Right forelimb (tissue), 1 donor: ENCODE data around the gene VTCN1.

Experiments
- DNase-seq: peaks from one replicate; pipeline ENCODE4 v3.0.0-alpha.2; 2018

VTCN1 gene

DNA sequence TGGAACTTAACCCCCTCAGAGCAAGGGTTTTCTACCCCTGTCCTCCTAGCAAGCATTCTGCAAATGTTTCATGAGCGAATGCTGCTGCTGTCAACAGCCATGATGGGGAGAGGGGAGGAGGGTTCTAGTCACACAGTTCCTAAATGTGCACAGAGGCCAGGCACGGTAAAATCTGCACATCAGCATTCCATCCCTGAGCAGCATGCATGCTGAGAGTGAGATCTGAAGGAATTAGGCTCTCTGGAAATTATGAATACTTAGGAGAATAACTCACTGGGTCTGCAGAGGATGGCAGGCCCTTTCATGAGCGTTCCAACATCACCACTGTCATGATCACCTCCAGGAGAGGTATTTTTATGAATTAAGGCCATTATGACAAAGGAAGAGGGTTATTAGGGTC is 2.1 kb downstream of the VTCN1 start:
- DNase-seq: no peak

DNA sequence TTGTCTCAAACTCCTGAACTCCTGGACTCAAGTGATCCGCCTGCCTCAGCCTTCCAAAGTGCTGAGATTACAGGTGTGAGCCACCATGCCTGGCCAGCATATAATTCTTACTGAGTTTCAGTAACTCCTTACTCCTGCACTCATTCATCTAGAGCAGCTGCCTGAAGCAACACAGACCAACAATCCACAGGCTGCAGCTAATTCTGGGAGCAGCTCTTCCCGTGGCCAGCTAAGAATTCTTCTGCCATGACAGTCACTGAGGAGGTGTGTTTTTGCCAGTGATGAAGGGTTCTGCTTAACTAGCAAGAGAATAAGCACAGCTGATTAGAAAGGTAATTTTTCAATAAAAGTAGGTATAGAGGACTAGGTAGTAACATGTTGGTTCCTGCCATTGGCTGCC is 5.4 kb downstream of the VTCN1 start:
- no peak for DNase-seq

DNA sequence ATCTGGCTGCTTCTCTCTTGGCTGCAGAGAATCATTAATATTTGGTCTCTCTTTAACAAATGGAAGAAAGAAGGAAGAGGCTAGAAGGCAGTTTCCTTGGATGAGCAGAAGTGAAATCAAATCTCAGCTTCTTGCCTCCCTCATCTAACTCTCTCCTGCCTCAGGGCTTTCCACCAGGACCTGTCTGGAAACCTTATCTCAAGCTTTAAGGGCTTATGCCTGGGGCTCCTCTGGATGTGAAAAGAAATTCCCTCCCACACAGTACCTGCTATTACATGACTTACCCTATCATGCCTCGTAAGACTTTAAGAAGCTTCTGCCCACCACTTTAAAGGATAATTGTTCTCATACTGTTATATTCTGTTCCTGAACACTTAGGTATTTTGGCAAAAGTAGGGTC is 8.9 kb downstream of the VTCN1 start:
- DNase-seq: no peak

DNA sequence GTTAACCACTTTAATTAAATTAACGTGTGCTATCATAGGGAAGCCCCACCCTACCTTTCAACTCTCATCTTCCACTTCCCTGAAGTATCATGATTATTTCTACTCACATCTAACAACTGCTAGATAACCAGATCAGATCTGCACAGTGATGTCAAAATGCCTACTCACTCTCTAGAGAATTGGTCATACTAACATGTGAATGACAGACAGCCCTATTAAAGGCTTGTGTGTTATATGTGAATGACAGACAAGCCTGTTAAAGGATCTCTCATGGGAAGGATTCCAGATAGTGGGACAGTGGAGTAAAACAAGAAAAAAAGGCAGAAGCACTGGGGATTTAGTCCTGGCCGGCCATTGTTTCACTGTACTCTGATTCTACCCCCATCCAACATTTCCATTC is 12.6 kb downstream of the VTCN1 start:
- DNase-seq: no peak

DNA sequence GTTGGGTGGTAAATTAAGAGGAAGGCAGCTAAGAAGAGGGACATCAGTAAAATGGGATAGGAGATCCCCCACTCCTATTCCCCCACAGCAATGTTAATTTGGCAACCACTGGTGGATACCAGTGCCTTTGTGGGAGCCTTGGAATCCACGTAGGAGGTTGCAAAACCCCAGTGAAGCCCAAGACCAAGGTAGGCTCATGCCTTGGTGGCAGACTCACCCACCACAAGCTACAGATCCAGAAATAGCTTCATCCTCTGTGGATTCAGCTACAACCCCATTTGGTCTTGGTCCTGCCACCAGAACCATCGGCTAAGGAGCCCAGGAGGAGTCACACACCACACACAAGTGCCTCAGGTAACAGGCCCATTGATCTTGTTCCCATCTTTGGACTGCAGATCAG is 21.0 kb downstream of the VTCN1 start:
- no peak for DNase-seq

DNA sequence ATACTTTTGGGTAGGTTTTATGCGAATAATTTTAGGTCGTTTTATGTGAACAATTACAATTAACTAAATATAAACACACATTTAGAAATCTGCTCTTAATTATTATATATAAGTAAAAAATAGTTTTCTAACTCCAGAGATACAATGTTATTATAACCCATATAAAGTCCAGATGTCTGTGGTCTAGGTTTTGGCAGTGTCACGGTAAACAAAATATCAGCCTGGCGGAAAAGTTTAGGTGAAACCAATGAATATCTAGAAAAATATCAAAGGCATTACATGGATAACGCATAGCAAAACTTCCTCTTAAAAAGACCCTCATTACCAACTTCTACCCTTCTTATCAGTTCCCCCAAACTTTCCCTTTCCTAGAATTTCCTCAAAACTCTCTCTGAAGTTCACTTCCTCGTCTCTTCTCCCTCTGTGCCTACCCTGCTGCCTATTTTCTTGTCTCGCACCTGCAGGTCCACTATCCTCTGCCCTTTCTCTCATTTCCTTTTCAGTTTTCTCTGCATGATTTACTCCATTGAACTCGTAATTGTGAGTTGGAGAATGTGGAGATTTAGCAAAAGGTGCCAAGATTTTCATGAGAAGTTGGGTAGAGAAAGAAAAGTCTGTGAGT is 21.8 kb downstream of the VTCN1 start:
- no peak for DNase-seq

DNA sequence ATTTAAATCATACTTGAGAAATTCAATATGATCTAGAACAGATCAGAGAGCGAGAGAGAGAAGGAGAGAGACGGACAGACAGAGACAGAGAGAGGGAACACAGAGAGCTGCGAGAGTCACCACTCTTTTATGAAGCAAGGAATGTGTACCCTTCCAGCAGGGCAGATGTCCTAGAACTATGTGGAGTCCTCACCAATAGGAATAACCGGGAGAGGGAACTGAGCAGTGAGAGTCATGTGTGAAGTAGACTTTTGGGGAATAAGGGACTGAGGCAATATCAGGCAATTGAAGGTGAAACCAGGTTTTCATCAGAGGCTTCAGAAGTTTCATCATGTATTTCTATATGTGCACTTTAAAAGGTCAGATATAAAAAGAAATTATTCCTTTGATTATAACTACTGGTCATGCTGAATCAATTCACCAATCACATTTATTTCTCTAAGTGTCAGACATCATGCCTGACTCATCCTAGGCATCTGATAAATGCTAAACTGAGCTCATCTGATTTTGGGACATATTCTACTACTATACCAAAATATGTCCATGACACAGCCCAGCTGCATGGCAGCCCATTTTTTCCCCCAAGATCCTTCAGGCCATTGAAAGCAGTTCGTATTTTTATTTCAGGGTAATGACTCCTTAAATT is 22.4 kb downstream of the VTCN1 start:
- DNase-seq: no peak

DNA sequence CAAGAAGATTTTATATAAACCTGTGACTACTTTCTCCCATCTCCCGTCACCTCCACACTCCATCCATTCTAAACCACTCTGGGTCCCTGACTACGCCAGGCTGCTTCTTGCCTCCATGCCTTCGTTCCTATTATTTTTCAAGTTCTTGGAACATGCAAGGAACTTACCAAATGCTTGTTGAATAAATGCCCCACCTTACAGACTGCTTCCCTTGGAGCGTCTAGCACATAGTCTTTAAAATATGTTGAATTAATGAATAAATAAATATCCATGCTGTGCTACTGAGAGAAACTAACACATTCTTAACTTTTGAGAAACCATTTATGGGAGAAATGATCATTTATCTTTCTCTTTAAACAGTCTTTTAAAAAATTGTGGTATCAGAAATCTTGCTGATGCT is 27.6 kb downstream of the VTCN1 start:
- DNase-seq: no peak

DNA sequence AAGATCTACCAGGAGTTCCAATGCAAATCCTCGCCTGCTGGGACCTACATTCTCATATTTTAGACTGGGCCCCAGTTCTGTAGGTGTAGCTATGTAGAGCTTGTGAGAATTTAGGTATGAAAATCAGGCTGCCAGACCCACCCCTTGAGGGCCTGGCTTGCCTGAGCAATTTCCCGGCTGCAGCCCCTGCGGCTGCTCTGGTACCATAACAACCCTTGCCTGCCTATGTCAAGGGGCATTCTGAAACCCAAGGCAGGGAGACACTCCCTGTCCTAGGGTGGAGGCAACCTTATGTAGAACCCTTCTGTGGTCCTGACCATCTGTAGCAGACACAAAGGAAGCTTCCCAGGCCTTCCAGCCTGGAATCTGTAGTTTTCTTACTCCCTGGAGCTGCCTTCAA is 28.4 kb downstream of the VTCN1 start:
- no peak for DNase-seq

DNA sequence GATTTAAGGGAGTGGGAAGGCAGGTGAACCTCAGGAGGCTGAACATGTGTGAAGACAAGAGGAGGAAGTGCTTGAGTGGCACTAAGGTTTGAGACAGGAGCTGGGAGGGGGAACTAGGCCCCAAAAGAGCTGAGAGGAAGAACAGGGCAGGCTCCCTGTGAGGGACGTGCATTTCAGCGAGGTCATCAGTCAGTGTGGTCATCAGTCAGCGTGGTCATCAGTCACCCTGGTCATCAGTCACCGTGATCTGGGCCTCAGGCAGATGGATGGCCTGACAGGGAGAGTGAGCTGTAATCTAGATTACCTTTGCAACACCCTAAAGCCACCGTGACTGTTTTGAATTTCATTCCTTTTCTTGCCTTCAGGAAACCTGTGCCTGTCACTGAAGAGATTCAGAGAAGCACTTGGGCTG is 29.1 kb downstream of the VTCN1 start:
- DNase-seq: no peak

DNA sequence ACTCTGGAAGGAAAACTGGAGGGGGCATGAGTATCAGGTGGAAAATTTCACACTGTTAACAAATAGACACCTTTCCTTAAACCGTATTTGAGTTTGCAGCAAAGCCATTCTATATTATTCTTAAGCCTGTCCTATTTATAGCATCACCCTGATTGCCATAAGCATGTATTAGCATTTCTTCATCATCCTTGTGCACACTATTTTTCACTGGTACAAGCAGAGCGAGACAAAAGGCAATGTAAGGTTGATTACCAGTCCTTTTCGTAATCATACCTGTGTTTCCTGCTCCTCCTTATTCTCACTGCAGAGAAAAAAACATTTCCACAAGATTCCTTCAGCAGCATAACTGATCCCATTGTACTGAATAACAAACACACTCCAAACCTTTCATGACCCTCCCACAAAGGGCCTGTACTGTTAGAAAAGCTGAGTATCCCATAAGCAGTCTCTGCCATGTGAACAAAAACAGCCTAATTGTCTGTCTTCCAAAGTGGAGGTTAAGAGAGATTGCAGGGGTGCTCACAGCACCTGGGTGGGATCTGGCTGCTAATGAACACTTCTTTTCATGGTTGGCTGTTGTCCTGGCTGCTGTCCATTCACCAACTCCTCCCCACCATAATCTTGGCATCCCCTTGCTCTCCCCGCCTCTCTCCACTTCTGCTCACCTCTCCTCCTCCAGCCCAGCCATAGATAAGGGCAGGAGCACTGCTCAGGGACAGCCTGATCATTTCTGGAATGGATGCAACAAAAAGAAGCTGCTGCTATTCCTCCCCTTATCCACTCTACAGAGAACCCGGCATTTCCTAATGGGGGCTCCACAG is 30.4 kb downstream of the VTCN1 start:
- no peak for DNase-seq

DNA sequence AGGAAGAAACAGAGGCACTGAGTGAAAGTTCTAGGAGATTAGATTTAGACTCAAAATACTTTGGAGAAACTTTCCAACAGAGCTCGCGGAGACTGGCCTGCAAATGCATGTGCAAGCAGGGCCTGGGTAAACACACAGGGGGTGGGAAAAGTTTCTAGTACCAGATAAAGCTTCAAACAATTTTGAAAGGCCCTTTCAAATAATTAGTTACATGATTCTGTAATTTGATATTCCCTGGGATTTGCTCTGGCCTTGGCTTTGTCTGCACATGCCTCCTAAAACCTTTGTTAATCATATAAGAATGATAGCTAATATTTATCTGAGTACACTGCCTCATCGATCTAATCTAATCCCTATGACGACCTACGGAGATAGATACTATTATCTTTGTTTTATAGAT is 31.3 kb downstream of the VTCN1 start:
- DNase-seq: no peak

DNA sequence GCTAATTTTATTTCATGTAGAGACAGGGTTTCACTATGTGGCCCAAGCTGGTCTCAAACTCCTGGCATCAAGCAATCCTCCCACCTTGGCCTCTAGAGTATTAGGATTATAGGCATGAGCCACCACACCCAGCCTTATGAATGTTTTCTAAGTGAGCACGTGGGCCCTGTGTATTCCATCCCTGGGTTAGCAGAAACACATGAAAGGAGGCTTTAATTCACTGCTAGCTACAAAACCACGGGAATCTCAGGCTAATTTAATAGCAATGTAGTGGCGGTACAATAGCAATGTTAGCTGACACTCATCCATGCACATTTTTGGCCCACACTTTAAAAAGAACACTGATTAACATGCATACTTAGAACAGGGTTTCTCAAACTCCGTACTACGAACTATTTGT is 32.0 kb downstream of the VTCN1 start:
- DNase-seq: no peak

DNA sequence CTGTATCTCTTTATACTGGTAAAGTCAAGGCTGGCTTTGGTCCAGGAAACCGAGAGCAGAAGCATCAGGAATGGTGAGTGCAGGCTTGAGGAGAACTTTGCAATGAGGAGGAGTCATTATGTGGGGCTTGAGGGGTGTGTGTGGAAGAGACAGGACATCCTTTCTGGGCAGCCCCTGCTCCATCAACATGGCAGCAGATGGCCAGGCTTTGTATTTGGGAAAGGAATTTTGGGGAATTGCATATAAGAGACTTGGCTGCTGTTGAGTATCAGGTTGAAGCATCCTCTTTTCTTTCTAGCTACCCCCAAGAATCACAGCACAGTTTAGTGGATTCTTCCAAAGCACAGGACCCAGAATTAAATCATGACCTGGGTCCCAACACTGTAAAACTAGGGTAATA is 33.4 kb downstream of the VTCN1 start:
- no peak for DNase-seq

DNA sequence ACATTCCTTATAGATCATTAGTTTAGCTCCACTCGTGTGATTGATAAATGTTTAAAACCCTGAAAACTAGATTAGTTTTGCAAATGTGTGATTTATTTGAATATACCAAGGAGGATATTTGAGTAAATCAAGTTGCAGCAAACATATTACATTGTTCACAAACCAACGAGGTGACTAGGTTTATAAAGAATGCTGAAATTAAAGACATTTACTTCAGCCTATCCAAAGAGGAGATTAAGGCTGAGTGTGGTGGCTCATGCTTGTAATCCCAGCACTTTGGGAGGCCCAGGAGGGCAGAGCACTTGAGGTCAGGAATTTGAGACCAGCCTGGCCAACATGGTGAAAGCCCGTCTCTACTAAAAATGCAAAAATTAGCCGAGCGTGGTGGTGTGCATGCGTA is 34.1 kb downstream of the VTCN1 start:
- no peak for DNase-seq

DNA sequence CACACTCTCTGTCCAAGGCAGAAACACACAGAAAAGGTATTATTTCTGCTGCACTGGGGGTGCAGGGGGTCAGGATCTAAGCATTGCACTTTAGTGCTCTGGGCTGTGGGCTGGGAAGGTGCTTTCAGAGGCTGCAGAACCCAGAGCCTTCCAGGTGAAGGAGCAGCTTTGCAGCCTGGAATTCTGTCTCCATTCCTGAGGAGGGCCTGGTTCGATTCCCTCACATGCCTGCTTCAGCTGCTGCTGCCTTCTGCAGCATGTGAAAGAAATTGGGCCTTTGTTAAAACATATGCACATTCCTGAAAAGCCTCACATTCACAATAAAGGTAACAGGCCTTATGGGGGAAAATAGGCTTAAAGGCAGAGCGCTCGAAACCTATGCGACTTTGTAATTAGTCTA is 35.9 kb downstream of the VTCN1 start:
- no peak for DNase-seq

DNA sequence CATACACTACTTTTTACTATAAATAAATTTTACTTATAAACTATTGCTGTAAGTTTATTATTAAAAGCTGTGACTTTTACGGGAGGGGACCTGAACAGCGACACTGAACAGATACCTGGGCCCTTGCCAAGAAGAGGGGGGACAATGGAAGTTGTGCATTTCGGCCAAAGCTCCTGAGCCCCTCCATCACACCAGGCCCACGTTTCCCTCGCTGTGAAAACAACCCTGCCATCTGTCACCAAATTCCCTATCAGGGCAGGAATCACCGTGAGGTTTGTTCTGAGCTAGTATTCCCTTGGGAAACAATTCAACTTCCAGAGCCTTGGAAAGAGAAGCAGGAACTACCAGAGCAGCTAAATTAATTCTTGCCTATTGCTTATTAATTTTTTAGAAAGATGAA is 37.0 kb downstream of the VTCN1 start:
- no peak for DNase-seq

DNA sequence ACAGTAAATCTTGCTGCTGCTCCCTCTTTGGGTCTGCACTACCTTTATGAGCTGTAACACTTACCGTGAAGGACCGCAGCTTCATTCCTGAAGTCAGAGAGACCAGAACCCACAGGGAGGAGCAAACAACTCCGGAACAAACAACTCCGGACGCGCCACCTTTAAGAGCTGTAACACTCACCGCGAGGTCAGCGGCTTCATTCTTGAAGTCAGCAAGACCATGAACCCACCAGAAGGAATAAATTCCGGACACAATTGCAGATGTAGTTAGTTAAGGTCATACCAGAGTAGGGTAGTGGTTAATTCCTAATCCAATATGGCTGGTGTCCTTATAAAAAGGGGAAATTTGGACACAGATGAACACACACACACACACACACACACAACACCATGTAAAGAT is 37.7 kb downstream of the VTCN1 start:
- no peak for DNase-seq

DNA sequence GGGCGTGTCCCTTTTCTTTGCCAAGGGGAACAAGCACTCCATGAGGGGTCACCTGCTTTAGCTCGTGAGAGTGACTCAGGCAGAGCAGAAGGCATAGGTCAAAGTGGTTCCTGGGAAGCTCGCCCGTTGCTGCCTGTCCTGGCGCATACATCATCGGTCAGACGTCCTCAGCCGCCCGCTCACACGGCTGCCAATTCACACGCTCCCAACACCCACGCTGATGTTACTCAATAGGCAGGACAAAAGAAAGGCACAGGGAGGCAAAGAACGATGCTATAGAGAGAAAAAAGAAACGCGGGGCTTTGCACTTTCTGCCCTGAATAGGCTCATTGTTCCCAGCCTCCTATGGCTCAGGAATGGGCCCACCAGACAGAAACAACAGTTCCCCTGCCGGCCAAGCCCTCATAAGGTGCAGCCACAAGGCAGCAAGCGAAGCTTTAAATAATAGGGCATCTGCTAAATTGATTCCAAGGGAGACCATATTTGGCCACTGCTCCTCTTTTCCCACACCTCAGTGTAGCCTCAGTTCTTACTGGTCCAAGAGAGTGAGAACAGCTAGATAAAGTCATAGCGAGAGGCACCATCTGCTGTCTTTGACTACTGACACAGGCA is 38.7 kb downstream of the VTCN1 start:
- no peak for DNase-seq

DNA sequence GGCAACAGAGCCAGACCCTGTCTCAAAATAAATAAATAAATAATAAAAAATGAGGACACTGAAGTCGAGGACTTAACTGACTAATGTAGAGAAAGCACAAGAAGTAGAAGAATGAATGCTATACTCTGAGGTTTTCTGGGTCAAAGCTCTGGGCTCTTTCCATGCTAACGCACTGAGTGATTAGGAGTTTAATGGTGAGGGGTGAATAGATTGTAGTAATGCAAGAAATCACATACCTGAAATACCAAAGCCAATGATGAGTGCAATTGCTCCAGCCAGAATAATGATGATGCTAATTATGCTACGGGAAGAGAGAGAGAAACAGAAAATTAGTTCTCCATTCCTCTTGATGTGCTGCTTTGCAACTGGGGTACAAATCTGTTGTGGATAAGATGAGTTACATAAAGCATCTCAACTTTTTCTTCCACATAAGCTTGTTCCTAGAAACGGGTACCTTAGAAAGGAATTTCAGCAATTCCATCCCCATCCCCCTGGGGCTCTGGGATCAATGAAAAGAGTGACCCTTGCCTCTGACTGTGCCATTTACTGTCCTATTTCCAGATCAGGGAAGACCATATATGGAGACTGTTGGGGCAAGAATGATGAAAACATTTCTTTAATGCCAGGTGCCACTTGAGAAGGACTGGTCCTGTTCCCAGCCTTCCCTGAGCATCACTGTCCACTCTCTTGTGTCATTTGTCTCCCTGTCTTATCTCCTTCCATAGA is 40.7 kb downstream of the VTCN1 start:
- DNase-seq: no peak

DNA sequence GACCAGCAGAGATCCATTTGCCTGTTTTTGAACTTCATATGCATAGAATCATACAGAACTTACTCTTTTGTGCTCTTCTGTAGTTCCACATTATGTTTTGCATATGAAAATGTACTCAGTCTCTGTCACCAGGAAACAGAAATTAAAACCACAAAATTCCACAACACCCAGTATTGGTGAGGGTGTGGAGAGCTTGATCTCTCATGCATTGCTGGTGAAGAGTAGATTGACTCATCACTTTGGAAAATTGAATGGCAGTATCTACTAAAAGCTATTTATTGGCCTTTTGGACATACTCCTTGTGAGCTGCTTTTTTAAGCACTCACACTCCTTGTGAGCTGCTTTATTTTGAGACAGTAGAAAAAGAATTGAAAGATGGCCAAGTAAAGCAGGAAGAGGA is 43.3 kb downstream of the VTCN1 start:
- no peak for DNase-seq

DNA sequence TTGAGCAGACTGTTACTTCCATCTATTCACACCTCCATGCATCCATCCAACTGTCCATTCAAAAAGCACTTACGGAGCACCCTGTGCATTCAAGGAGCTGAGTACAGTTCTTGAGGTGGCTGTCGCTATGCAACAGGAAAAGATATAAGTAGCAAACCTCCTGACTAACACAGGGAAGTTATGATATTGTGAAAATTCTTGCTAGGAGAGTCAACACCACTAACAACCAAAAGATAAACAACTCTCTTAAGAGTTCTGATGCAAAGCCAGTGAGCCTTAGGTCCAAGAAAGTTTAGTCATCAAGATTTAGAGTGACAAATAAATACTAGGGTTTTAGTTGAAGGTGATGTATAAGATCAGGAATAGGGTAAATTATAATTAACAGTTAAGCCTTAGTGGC is 44.7 kb downstream of the VTCN1 start:
- DNase-seq: no peak

DNA sequence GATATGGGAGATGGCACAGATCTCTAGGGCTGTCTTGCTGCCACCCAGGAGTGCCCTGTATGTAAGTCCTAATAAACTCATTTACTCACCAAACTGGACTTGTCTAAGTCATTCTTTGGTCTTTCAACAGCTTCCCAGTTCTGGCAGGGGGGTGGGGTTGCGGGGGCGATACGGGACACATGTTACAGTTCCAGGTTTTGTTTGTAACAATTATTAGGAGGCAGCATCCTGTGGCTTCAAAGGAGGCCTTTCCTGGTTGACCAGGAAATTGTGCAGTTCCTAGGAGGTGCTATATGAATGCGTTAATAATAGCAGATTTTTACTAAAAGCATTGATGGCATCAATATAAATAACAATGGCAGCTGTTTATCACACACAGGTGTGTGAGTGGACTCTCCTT is 46.5 kb downstream of the VTCN1 start:
- no peak for DNase-seq
